Kidney (tissue), 14 donors: ENCODE data around the gene STK11IP. TPM values are rescaled to one million over a fixed set of nuclear protein-coding genes. Genes with fewer than 3 reads are reported as not detected.

ENCODE experiments used
- DNase-seq, 5 donors: peaks; one replicate each; pipeline ENCODE4 v3.0.0-alpha.2; 2013 to 2020
- FAIRE-seq: peaks from 2 replicates; lab custom pipeline; 2012; peaks lifted over from hg19 to GRCh38; lab: Jason Lieb, UNC
- H3K27ac ChIP-seq, 2 donors: one replicate each; pipeline ENCODE4 v1.7.0; 2013; ENCODE audit warnings: low read depth in 2 of 2, low read length in 2 of 2, inconsistent platforms in 1 of 2
- H3K27me3 ChIP-seq: one replicate; pipeline ENCODE4 v1.7.1; 2013; ENCODE audit warnings: low read length, inconsistent platforms; ENCODE audit not compliant: control insufficient read depth, insufficient read depth
- H3K36me3 ChIP-seq, 3 donors: one replicate each; pipeline versions ENCODE4 v1.7.0 to v1.7.1; 2013; ENCODE audit warnings: low read length in 3 of 3, control low read depth in 1 of 3, inconsistent platforms in 1 of 3; ENCODE audit not compliant: insufficient read depth in 3 of 3, control insufficient read depth in 2 of 3
- H3K4me1 ChIP-seq, 3 donors: one replicate each; pipeline versions ENCODE4 v1.7.0 to v1.7.1; 2013; ENCODE audit warnings: low read length in 3 of 3, inconsistent platforms in 1 of 3, low read depth in 1 of 3; ENCODE audit not compliant: control insufficient read depth in 2 of 3, insufficient read depth in 2 of 3
- H3K4me3 ChIP-seq, 3 donors: one replicate each; pipeline versions ENCODE4 v1.7.0 to v1.8.1; 2013; ENCODE audit warnings: low read length in 3 of 3, control low read depth in 1 of 3, inconsistent platforms in 1 of 3
- H3K9ac ChIP-seq, 3 donors: one replicate each; pipeline versions ENCODE4 v1.7.0 to v1.7.1; 2013; ENCODE audit warnings: low read length in 3 of 3, control low read depth in 1 of 3, inconsistent platforms in 1 of 3
- H3K9me3 ChIP-seq, 3 donors: one replicate each; pipeline versions ENCODE4 v1.7.0 to v1.7.1; 2013; ENCODE audit warnings: low read length in 3 of 3, control low read depth in 1 of 3, inconsistent platforms in 1 of 3; ENCODE audit not compliant: control insufficient read depth in 2 of 3, insufficient read depth in 1 of 3
- intact Hi-C: fragments of 100-400 bp; cut with DNase I; formaldehyde crosslinking; loops from one replicate; pipeline ENCODE4 v1.11.1; 2022
- polyA plus RNA-seq: library from polyadenylated mRNA; stranded (reverse); fragments of 350-450 nt; fragmentation: Illumina TruSeq; extraction: RNeasy Lipid Tissue Mini Kit (QIAGEN cat#74804); gene quantifications from one replicate; pipeline ENCODE4 v1.2.3, GENCODE V29; 2014; ENCODE audit warnings: low read depth, low replicate concordance; ENCODE audit not compliant: insufficient read depth
- total RNA-seq: library from RNA; stranded (reverse); fragmentation: NEBNext Ultra II Directional; extraction: Animal tissue kit (Norgen Biotek cat#: 25700); gene quantifications from one replicate; pipeline ENCODE4 v1.2.1, GENCODE V29; 2021
- TF ChIP-seq, protein P1 (sequence below): IDR thresholded peaks from 3 replicates; pipeline ENCODE4 v1.5.1; 2012; ENCODE audit warnings: mild to moderate bottlenecking, moderate library complexity, borderline replicate concordance; ENCODE audit not compliant: insufficient read depth; ENCODE audit errors: extremely low read depth
- donor health status: control.
- donor health status: control.
- donor health status: control.
- donor health status: control.
- donor health status: control.
- donor health status: DM: yes; HTN: yes; CAD: no.
- donor health status: Normal renal cell carcinoma (clear cell type).

STK11IP gene
- total and polyA plus RNA-seq, 2 donors from 2014 or later = 12.5 to 33.7 TPM

DNA sequence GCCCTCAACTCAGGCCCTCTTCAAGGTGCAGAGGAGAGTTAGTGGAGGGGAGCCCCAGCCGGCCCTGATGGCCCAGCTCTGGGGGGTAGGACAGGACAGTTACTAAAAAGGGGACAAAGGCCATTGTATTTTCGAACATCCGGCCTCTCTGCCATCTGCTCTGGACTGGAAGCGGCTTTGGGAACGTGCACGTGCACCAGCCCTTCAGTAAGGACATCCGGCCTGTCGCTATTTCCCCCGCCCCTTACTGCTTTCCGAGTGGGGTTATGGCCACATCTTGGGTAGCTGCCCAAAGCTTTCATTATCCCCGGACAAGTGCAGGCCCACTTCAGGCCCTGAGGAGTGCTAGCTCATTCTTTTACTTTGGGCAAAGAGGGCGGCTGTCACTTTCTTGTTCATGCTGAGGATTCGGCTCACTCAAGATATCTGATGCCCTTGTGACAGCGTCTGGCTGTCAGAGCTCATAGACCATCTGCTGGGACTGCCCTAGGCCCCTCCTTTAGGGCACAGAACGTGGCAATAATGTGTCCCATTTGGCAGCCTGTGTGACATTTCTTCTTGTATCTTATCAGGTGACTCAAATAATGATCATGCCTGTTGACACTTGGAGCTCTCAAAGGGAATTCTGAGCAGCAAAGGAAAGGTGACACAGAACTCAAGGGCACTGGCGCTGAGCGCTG lies 47.3 kb downstream of the STK11IP start:
- no peaks in the 10 kb centered on the region for H3K27me3 ChIP-seq
- TF ChIP-seq, protein P1, sequence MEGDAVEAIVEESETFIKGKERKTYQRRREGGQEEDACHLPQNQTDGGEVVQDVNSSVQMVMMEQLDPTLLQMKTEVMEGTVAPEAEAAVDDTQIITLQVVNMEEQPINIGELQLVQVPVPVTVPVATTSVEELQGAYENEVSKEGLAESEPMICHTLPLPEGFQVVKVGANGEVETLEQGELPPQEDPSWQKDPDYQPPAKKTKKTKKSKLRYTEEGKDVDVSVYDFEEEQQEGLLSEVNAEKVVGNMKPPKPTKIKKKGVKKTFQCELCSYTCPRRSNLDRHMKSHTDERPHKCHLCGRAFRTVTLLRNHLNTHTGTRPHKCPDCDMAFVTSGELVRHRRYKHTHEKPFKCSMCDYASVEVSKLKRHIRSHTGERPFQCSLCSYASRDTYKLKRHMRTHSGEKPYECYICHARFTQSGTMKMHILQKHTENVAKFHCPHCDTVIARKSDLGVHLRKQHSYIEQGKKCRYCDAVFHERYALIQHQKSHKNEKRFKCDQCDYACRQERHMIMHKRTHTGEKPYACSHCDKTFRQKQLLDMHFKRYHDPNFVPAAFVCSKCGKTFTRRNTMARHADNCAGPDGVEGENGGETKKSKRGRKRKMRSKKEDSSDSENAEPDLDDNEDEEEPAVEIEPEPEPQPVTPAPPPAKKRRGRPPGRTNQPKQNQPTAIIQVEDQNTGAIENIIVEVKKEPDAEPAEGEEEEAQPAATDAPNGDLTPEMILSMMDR = no peak
- H3K4me1 ChIP-seq = peaks cover 0 to 4% (median 0%) of the 10 kb centered on the region in 3 donors
- peak overlapping the region in 1 of 2 donors; percentile 7 for H3K27ac ChIP-seq
- no peak overlapping the region for H3K9ac ChIP-seq
- H3K9me3 ChIP-seq = no peaks in the 10 kb centered on the region
- DNase-seq (peak in 4 of 5 donors; percentile 12 to 84 (median 51)), FAIRE-seq (no peak)
- intact Hi-C loops = no loop called here
- H3K4me3 ChIP-seq = no peak overlapping the region
- H3K36me3 ChIP-seq = no peaks in the 10 kb centered on the region

DNA sequence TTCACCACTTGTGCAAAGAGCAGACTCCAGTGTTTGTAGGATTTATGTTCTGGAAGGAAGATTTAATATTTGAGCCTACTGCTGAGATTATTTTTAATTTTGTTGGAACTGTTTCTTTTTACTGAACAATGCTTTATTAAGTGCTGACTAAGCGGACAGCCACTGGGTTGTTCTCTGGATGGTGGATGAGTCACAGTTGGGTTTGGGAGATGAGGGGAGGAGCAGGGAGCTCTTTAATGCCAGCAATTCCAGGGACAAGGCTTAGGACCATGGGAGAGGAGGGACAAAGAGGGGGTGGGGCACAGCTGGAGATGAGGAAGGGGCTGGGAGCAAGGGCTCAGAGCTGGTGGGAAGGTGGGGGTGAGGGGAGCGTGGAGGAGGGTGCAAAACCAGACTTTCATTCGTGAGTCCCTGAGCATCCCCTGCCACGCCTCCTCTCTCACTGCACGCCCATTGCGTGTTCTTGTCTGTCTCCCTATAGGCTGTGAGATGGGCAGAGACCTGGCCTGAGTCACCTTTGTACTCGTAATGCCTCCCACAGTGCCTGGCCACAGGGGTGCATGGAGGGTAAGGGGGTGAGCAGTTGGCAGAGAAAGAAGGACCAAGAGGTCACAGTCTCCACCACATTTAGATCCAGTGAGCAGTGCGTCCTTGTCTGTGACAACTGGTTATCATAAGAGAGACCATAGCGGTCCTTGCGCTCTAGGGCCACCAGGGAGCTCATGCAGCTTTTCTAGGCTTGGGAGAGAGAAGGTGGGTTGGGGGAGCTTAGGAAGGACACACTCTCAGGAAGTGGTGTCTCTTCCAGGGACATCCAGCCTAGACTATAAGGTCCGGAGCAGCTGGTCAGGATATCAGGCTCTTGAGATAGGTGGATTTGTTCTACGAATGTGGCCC lies 48.2 kb downstream of the STK11IP start:
- no peak overlapping the region for H3K4me3 ChIP-seq
- no peak overlapping the region for H3K27ac ChIP-seq
- TF ChIP-seq, protein P1 = no peak
- DNase-seq (peak in 3 of 5 donors; percentile 35 to 51 (median 39)), FAIRE-seq (no peak)
- H3K9ac ChIP-seq = no peak overlapping the region
- H3K4me1 ChIP-seq = peaks cover 0 to 4% (median 0%) of the 10 kb centered on the region in 3 donors
- H3K9me3 ChIP-seq = no peaks in the 10 kb centered on the region
- intact Hi-C loops = no loop called here
- H3K27me3 ChIP-seq = peaks cover 3% of the 10 kb centered on the region
- H3K36me3 ChIP-seq = no peaks in the 10 kb centered on the region

DNA sequence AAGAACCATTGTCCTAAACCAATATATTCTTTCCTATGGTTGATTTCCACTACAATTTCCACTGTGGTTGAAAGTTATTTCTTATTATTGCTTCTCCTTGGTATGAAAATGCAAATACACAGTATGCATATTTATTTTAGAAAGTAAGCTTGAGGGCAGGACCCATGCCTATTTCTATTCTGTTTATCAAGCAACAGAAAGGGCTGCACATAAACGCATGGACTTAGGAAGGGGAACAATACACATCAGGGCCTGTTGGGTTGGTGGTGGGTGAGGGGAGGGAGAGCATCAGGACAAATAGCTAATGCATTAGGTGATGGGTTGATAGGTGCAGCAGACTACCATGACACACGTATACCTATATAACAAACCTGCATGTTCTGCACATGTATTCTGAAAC lies 50.5 kb downstream of the STK11IP start:
- TF ChIP-seq, protein P1 = no peak
- Histone ChIP-seq H3K9ac (no peak overlapping the region), H3K4me1 (peaks cover 0 to 2% (median 0%) of the 10 kb centered on the region in 3 donors), H3K9me3 (no peaks in the 10 kb centered on the region), H3K4me3 (no peak overlapping the region), H3K27ac (no peak overlapping the region), H3K27me3 (peaks cover 3% of the 10 kb centered on the region), H3K36me3 (no peaks in the 10 kb centered on the region)
- intact Hi-C loops = no loop called here
- FAIRE-seq = no peak
- DNase-seq = no peak
